ENCODE results near the gene ADGRV1. TPM values are rescaled to one million over a fixed set of nuclear protein-coding genes. Genes with fewer than 3 reads are reported as not detected.
A peak's percentile ranks its signal among the peaks of the same experiment; 100 is the strongest.

Gene ADGRV1
- polyA plus RNA-seq, 4 donors: 2.6 to 2.9 (median 2.7) TPM; not detected in 1

GRCh38 chr5:90636948-90637347, 78.4 kb downstream of the ADGRV1 start:
- H3K9me3 ChIP-seq (ENCODE audit: control insufficient read depth in 2 of 2, insufficient read depth in 1 of 2, low read depth in 1 of 2, low read length in 1 of 2): no peaks in the 10 kb centered on the region
- no peak for FAIRE-seq
- H3K27me3 ChIP-seq (ENCODE audit: control insufficient read depth in 3 of 3, insufficient read depth in 3 of 3, low read length in 3 of 3): no peaks in the 10 kb centered on the region

GRCh38 chr5:90637731-90638130, 79.1 kb downstream of the ADGRV1 start:
- no peaks in the 10 kb centered on the region for H3K27me3 ChIP-seq (ENCODE audit: control insufficient read depth in 3 of 3, insufficient read depth in 3 of 3, low read length in 3 of 3)
- no peaks in the 10 kb centered on the region for H3K4me1 ChIP-seq (ENCODE audit: control insufficient read depth in 3 of 3, insufficient read depth in 2 of 3, low read depth in 1 of 3, low read length in 2 of 3)
- H3K4me3 ChIP-seq (ENCODE audit: low read depth in 1 of 3, low read length in 3 of 3): no peak overlapping the region
- FAIRE-seq: no peak
- H3K9me3 ChIP-seq (ENCODE audit: control insufficient read depth in 2 of 2, insufficient read depth in 1 of 2, low read depth in 1 of 2, low read length in 1 of 2): no peaks in the 10 kb centered on the region
- DNase-seq: no peak
- no peak overlapping the region for H3K27ac ChIP-seq (ENCODE audit: low read depth in 1 of 3, low read length in 2 of 3)
- H3K36me3 ChIP-seq (ENCODE audit: control insufficient read depth in 3 of 3, insufficient read depth in 2 of 3, low read depth in 1 of 3, low read length in 3 of 3): no peaks in the 10 kb centered on the region
- WGBS, 3 donors: 56 to 67% (median 67%) methylated on average over 3 of the region's 3 CpGs

More at GRCh38 chr5:90636948-90637347, 78.4 kb downstream of the ADGRV1 start:
- H3K27ac ChIP-seq (ENCODE audit: low read depth in 1 of 3, low read length in 2 of 3): no peak overlapping the region
- H3K36me3 ChIP-seq (ENCODE audit: control insufficient read depth in 3 of 3, insufficient read depth in 2 of 3, low read depth in 1 of 3, low read length in 3 of 3): no peaks in the 10 kb centered on the region
- no peaks in the 10 kb centered on the region for H3K4me1 ChIP-seq (ENCODE audit: control insufficient read depth in 3 of 3, insufficient read depth in 2 of 3, low read depth in 1 of 3, low read length in 2 of 3)
- no peak overlapping the region for H3K4me3 ChIP-seq (ENCODE audit: low read depth in 1 of 3, low read length in 3 of 3)
- no peak for DNase-seq
- WGBS, 3 donors: 9 to 49% (median 37%) methylated on average over 1 of the region's 1 CpG

GRCh38 chr5:90638878-90639277, 80.3 kb downstream of the ADGRV1 start:
- Histone ChIP-seq H3K36me3 (ENCODE audit: control insufficient read depth in 3 of 3, insufficient read depth in 2 of 3, low read depth in 1 of 3, low read length in 3 of 3) (no peaks in the 10 kb centered on the region), H3K27ac (ENCODE audit: low read depth in 1 of 3, low read length in 2 of 3) (no peak overlapping the region), H3K4me3 (ENCODE audit: low read depth in 1 of 3, low read length in 3 of 3) (no peak overlapping the region), H3K9me3 (ENCODE audit: control insufficient read depth in 2 of 2, insufficient read depth in 1 of 2, low read depth in 1 of 2, low read length in 1 of 2) (no peaks in the 10 kb centered on the region), H3K27me3 (ENCODE audit: control insufficient read depth in 3 of 3, insufficient read depth in 3 of 3, low read length in 3 of 3) (no peaks in the 10 kb centered on the region), H3K4me1 (ENCODE audit: control insufficient read depth in 3 of 3, insufficient read depth in 2 of 3, low read depth in 1 of 3, low read length in 2 of 3) (no peaks in the 10 kb centered on the region)
- FAIRE-seq (no peak), DNase-seq (no peak)
- WGBS, 3 donors: 77 to 88% (median 87%) methylated on average over 6 of the region's 6 CpGs

- H3K4me3 ChIP-seq (ENCODE audit: low read depth in 1 of 3, low read length in 3 of 3): no peak overlapping the region
- no peaks in the 10 kb centered on the region for H3K36me3 ChIP-seq (ENCODE audit: control insufficient read depth in 3 of 3, insufficient read depth in 2 of 3, low read depth in 1 of 3, low read length in 3 of 3)
- no peaks in the 10 kb centered on the region for H3K27me3 ChIP-seq (ENCODE audit: control insufficient read depth in 3 of 3, insufficient read depth in 3 of 3, low read length in 3 of 3)
- DNase-seq: no peak
- H3K4me1 ChIP-seq (ENCODE audit: control insufficient read depth in 3 of 3, insufficient read depth in 2 of 3, low read depth in 1 of 3, low read length in 2 of 3): no peaks in the 10 kb centered on the region
- 67 to 78% (median 68%) methylated on average over 5 of the region's 5 CpGs for WGBS, 3 donors
- no peak overlapping the region for H3K27ac ChIP-seq (ENCODE audit: low read depth in 1 of 3, low read length in 2 of 3)
- no peak for FAIRE-seq
- H3K9me3 ChIP-seq (ENCODE audit: control insufficient read depth in 2 of 2, insufficient read depth in 1 of 2, low read depth in 1 of 2, low read length in 1 of 2): no peaks in the 10 kb centered on the region
These were observed 82.0 kb downstream of the ADGRV1 start for GRCh38 chr5:90640484-90641059.

- Histone ChIP-seq H3K27ac (ENCODE audit: low read depth in 1 of 3, low read length in 2 of 3) (no peak overlapping the region), H3K27me3 (ENCODE audit: control insufficient read depth in 3 of 3, insufficient read depth in 3 of 3, low read length in 3 of 3) (no peaks in the 10 kb centered on the region), H3K36me3 (ENCODE audit: control insufficient read depth in 3 of 3, insufficient read depth in 2 of 3, low read depth in 1 of 3, low read length in 3 of 3) (no peaks in the 10 kb centered on the region), H3K4me1 (ENCODE audit: control insufficient read depth in 3 of 3, insufficient read depth in 2 of 3, low read depth in 1 of 3, low read length in 2 of 3) (no peaks in the 10 kb centered on the region), H3K4me3 (ENCODE audit: low read depth in 1 of 3, low read length in 3 of 3) (no peak overlapping the region), H3K9me3 (ENCODE audit: control insufficient read depth in 2 of 2, insufficient read depth in 1 of 2, low read depth in 1 of 2, low read length in 1 of 2) (no peaks in the 10 kb centered on the region)
- WGBS, 3 donors: 56 to 79% (median 71%) methylated on average over 3 of the region's 3 CpGs
- FAIRE-seq: no peak
- no peak for DNase-seq
These were observed 82.9 kb downstream of the ADGRV1 start for GRCh38 chr5:90641528-90641927.

- FAIRE-seq (no peak), DNase-seq (no peak)
- H3K27ac ChIP-seq (ENCODE audit: low read depth in 1 of 3, low read length in 2 of 3): no peak overlapping the region
- no peaks in the 10 kb centered on the region for H3K4me1 ChIP-seq (ENCODE audit: control insufficient read depth in 3 of 3, insufficient read depth in 2 of 3, low read depth in 1 of 3, low read length in 2 of 3)
- H3K9me3 ChIP-seq (ENCODE audit: control insufficient read depth in 2 of 2, insufficient read depth in 1 of 2, low read depth in 1 of 2, low read length in 1 of 2): no peaks in the 10 kb centered on the region
- H3K36me3 ChIP-seq (ENCODE audit: control insufficient read depth in 3 of 3, insufficient read depth in 2 of 3, low read depth in 1 of 3, low read length in 3 of 3): no peaks in the 10 kb centered on the region
- 69 to 76% (median 74%) methylated on average over 4 of the region's 4 CpGs for WGBS, 3 donors
- H3K4me3 ChIP-seq (ENCODE audit: low read depth in 1 of 3, low read length in 3 of 3): no peak overlapping the region
- no peaks in the 10 kb centered on the region for H3K27me3 ChIP-seq (ENCODE audit: control insufficient read depth in 3 of 3, insufficient read depth in 3 of 3, low read length in 3 of 3)
These were observed 84.2 kb downstream of the ADGRV1 start for GRCh38 chr5:90642706-90643229.

- H3K4me1 ChIP-seq (ENCODE audit: control insufficient read depth in 3 of 3, insufficient read depth in 2 of 3, low read depth in 1 of 3, low read length in 2 of 3): no peaks in the 10 kb centered on the region
- DNase-seq (no peak), FAIRE-seq (no peak)
- H3K36me3 ChIP-seq (ENCODE audit: control insufficient read depth in 3 of 3, insufficient read depth in 2 of 3, low read depth in 1 of 3, low read length in 3 of 3): no peaks in the 10 kb centered on the region
- WGBS, 3 donors: 63 to 84% (median 76%) methylated on average over 4 of the region's 4 CpGs
- no peaks in the 10 kb centered on the region for H3K27me3 ChIP-seq (ENCODE audit: control insufficient read depth in 3 of 3, insufficient read depth in 3 of 3, low read length in 3 of 3)
- no peak overlapping the region for H3K4me3 ChIP-seq (ENCODE audit: low read depth in 1 of 3, low read length in 3 of 3)
- H3K27ac ChIP-seq (ENCODE audit: low read depth in 1 of 3, low read length in 2 of 3): no peak overlapping the region
- H3K9me3 ChIP-seq (ENCODE audit: control insufficient read depth in 2 of 2, insufficient read depth in 1 of 2, low read depth in 1 of 2, low read length in 1 of 2): no peaks in the 10 kb centered on the region
These were observed 85.5 kb downstream of the ADGRV1 start for GRCh38 chr5:90644132-90644531.

GRCh38 chr5:90645024-90645610, 86.5 kb downstream of the ADGRV1 start:
- no peak overlapping the region for H3K27ac ChIP-seq (ENCODE audit: low read depth in 1 of 3, low read length in 2 of 3)
- FAIRE-seq: no peak
- H3K9me3 ChIP-seq (ENCODE audit: control insufficient read depth in 2 of 2, insufficient read depth in 1 of 2, low read depth in 1 of 2, low read length in 1 of 2): no peaks in the 10 kb centered on the region
- H3K27me3 ChIP-seq (ENCODE audit: control insufficient read depth in 3 of 3, insufficient read depth in 3 of 3, low read length in 3 of 3): no peaks in the 10 kb centered on the region
- H3K36me3 ChIP-seq (ENCODE audit: control insufficient read depth in 3 of 3, insufficient read depth in 2 of 3, low read depth in 1 of 3, low read length in 3 of 3): no peaks in the 10 kb centered on the region
- no peaks in the 10 kb centered on the region for H3K4me1 ChIP-seq (ENCODE audit: control insufficient read depth in 3 of 3, insufficient read depth in 2 of 3, low read depth in 1 of 3, low read length in 2 of 3)
- 48 to 70% (median 63%) methylated on average over 8 of the region's 8 CpGs for WGBS, 3 donors
- DNase-seq: peak in 1 of 2 donors; percentile 27
- H3K4me3 ChIP-seq (ENCODE audit: low read depth in 1 of 3, low read length in 3 of 3): no peak overlapping the region

- Histone ChIP-seq H3K27me3 (ENCODE audit: control insufficient read depth in 3 of 3, insufficient read depth in 3 of 3, low read length in 3 of 3) (no peaks in the 10 kb centered on the region), H3K4me1 (ENCODE audit: control insufficient read depth in 3 of 3, insufficient read depth in 2 of 3, low read depth in 1 of 3, low read length in 2 of 3) (no peaks in the 10 kb centered on the region), H3K9me3 (ENCODE audit: control insufficient read depth in 2 of 2, insufficient read depth in 1 of 2, low read depth in 1 of 2, low read length in 1 of 2) (no peaks in the 10 kb centered on the region), H3K27ac (ENCODE audit: low read depth in 1 of 3, low read length in 2 of 3) (no peak overlapping the region), H3K36me3 (ENCODE audit: control insufficient read depth in 3 of 3, insufficient read depth in 2 of 3, low read depth in 1 of 3, low read length in 3 of 3) (no peaks in the 10 kb centered on the region), H3K4me3 (ENCODE audit: low read depth in 1 of 3, low read length in 3 of 3) (no peak overlapping the region)
- WGBS, 3 donors: 47 to 64% (median 48%) methylated on average over 1 of the region's 1 CpG
- FAIRE-seq (no peak), DNase-seq (no peak)
These were observed 92.2 kb downstream of the ADGRV1 start for GRCh38 chr5:90650767-90651166.
